DOHH2 (cell line): ENCODE results near the gene IL17RA.
"Not testable (repeated sequence)": the region's sequence is repeated elsewhere in the genome, so short reads cannot be mapped to it uniquely, and the experiment has no call there.

ENCODE experiments used
- EZH2phosphoT487 ChIP-seq: fragments of 200-600 bp; sonication (generic); IDR thresholded peaks from 2 replicates; pipeline ENCODE4 v1.6.1; 2017; ENCODE audit warnings: borderline replicate concordance, mild to moderate bottlenecking, antibody characterized with exemption, low read length, moderate library complexity, mixed read lengths
- TF ChIP-seq, protein P1 (sequence below): fragments of 200-600 bp; sonication (generic); IDR thresholded peaks from one replicate; pipeline ENCODE4 v1.5.1; 2014; ENCODE audit warnings: antibody characterized with exemption, mild to moderate bottlenecking, low read depth, low read length; ENCODE audit not compliant: poor library complexity, severe bottlenecking

DNA sequence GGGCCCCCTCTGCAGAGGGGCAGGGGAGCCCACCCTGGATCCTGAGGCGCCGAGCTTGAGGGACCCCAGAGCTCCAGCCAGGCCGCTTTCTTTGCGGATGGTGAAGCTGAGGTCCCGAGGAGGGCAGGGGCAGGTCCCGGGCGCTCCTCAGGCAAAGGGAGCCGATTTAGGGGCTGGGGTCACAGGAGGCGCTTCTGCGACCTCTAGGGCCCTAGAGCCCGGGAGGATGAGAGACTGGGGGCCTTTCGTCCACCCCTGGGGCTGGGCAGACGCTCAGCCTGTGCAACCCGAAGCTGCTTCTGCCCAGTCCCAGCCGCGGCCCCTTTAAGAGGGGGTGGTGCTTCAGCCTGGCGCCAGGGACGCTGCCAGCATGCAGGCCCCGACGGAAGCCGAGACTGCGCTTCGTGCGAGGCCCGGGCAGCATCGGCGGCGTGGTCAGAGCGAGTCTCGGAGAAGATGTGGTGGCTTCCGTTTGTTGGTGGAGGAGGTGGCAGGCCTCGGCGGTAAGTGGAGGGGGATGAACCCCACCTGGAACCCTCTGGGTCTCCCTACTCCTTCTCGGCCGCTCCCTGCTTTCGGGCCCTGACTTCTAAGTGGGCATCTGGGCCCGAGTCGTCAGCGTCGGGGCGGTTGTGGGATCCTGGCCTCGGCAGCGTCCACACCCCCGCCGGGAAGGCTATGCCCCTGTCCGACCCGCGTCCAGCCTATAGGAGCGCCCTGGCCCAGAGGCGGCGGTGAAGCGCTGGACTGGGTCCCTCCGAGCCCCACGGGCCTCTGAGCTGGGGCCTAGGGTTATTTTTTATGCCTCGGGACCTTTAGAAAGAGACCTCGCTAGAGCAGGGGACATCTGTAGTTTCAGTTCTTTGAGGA is 47.7 kb upstream of the IL17RA start:
- TF ChIP-seq, protein P1, sequence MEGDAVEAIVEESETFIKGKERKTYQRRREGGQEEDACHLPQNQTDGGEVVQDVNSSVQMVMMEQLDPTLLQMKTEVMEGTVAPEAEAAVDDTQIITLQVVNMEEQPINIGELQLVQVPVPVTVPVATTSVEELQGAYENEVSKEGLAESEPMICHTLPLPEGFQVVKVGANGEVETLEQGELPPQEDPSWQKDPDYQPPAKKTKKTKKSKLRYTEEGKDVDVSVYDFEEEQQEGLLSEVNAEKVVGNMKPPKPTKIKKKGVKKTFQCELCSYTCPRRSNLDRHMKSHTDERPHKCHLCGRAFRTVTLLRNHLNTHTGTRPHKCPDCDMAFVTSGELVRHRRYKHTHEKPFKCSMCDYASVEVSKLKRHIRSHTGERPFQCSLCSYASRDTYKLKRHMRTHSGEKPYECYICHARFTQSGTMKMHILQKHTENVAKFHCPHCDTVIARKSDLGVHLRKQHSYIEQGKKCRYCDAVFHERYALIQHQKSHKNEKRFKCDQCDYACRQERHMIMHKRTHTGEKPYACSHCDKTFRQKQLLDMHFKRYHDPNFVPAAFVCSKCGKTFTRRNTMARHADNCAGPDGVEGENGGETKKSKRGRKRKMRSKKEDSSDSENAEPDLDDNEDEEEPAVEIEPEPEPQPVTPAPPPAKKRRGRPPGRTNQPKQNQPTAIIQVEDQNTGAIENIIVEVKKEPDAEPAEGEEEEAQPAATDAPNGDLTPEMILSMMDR = not testable (repeated sequence)
- TF ChIP-seq EZH2phosphoT487 = not testable (repeated sequence)
